PFSK-1 (cell line): Measurements from ENCODE around the gene DCDC2B.
A peak's percentile ranks its signal among the peaks of the same experiment; 100 is the strongest.

ENCODE experiments used
- FOXP2 ChIP-seq: optimal IDR thresholded peaks from 2 replicates; pipeline ENCODE3; 2011; ENCODE audit warnings: borderline replicate concordance, control low read depth, inconsistent platforms; ENCODE audit not compliant: insufficient read depth; ENCODE audit errors: extremely low read length, extremely low read depth
- POLR2AphosphoS5 ChIP-seq: IDR thresholded peaks from 2 replicates; pipeline ENCODE4 v1.6.1; 2012; ENCODE audit warnings: low read depth, mild to moderate bottlenecking, control low read depth, low read length, moderate library complexity
- REST ChIP-seq, 2 experiments: IDR thresholded peaks; 2 replicates each; pipeline versions ENCODE4 v1.6.1 to v1.8.0; 2011 to 2012; ENCODE audit warnings: low read depth in 2 of 2, low read length in 2 of 2, control low read depth in 1 of 2, inconsistent platforms in 1 of 2, mild to moderate bottlenecking in 1 of 2, moderate library complexity in 1 of 2; ENCODE audit not compliant: insufficient read depth in 1 of 2
- SIN3A ChIP-seq: IDR thresholded peaks from 2 replicates; pipeline ENCODE4 v1.6.1; 2012; ENCODE audit warnings: mild to moderate bottlenecking, low read length, moderate library complexity, borderline replicate concordance; ENCODE audit not compliant: insufficient read depth
- TAF1 ChIP-seq: IDR thresholded peaks from 2 replicates; pipeline ENCODE4 v1.6.1; 2012; ENCODE audit warnings: low read length, control low read depth, borderline replicate concordance; ENCODE audit not compliant: insufficient read depth

DCDC2B gene

GRCh38 chr1:32187850-32188249 lies 21.0 kb upstream of the DCDC2B start:
- TF ChIP-seq POLR2AphosphoS5 (no peak), SIN3A (no peak), TAF1 (no peak), FOXP2 (no peak), REST (IDR thresholded peaks at IDR 0.05; ENCODE audit: insufficient read depth in 1 of 2, low read depth in 2 of 2, low read length in 2 of 2) (no peak)

DNA sequence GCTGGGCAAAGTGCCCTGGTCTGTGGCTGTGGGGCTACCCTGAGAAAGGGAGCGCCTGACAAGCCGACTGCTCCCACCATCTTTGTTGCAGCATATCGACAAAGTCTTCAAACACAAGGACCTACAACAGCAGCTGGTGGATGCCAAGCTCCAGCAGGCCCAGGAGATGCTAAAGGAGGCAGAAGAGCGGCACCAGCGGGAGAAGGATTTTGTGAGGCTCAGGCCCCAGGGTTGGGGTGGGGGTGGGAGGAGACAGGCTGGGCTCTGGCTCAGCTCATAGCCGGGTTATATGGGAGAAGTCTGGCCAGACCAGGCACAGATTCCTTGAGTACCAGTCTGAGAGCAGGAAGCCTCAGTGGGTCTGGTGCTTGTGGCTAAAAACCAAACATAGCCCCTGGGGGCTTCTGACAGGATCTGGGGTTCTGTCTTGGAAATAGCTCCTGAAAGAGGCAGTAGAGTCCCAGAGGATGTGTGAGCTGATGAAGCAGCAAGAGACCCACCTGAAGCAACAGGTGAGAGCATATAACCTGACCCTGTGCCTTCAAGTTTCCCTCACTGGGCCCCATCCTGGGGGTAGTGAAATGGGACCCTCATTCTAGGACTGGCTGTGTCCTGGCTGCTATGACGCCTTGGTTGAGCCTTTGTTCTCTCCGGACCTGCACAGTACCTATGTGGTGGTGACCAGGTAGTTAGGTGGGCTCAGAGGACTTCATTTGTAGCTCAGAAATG lies 16.5 kb upstream of the DCDC2B start:
- no peak for TF ChIP-seq REST (IDR thresholded peaks at IDR 0.05; ENCODE audit: insufficient read depth in 1 of 2, low read depth in 2 of 2, low read length in 2 of 2)
- TF ChIP-seq TAF1: no peak
- no peak for TF ChIP-seq SIN3A
- no peak for TF ChIP-seq POLR2AphosphoS5
- no peak for TF ChIP-seq FOXP2

GRCh38 chr1:32194984-32195383 lies 13.9 kb upstream of the DCDC2B start:
- no peak for TF ChIP-seq SIN3A
- 0 out of 2 replicates have a peak, but pooled peaks have one; percentile 3 for TF ChIP-seq POLR2AphosphoS5

GRCh38 chr1:32195531-32195930 lies 13.4 kb upstream of the DCDC2B start:
- TF ChIP-seq SIN3A (no peak), POLR2AphosphoS5 (no peak; the same call in 1 of the 2 replicates), FOXP2 (no peak), REST (IDR thresholded peaks at IDR 0.05; ENCODE audit: insufficient read depth in 1 of 2, low read depth in 2 of 2, low read length in 2 of 2) (no peak), TAF1 (no peak)

- TF ChIP-seq SIN3A (no peak), REST (IDR thresholded peaks at IDR 0.05; ENCODE audit: insufficient read depth in 1 of 2, low read depth in 2 of 2, low read length in 2 of 2) (no peak), POLR2AphosphoS5 (no peak), TAF1 (no peak), FOXP2 (no peak)
These were observed 12.7 kb upstream of the DCDC2B start for GRCh38 chr1:32195972-32196823.
